ENCODE measurements around the gene GPR179.

DNA sequence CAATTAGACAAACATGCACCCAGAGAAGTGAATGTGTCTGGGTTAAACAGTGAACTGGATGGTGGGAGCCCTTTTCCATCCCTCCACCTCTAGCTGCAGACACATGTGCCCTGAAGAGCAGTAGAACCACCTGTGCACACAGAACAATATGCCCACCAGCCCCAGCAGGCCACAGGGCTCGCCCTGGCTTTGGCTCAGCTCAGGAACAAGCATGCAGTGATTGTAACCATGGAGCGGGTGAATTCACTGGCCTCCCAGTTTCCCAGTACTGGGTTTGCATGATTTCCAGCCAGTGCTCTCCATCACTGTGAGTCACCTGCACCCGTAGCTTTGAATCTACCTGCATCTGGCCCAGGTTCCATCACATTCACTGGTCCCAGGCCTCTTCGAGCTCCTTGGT lies 5.2 kb downstream of the GPR179 start:
- TF ChIP-seq POLR2A (IDR thresholded peaks at IDR 0.05; ENCODE audit: low read length) (no peak), GATA1 (IDR thresholded peaks at IDR 0.05; ENCODE audit: low read depth, low read length) (no peak)

All from erythroblast (primary cell).